HG02938 (cell line): Measurements from ENCODE around the gene CNDP1.

Source experiments
- ATAC-seq: cut with Tn5 transposase; IDR thresholded peaks from one replicate; pipeline ENCODE4 v1.9.1; 2021; ENCODE audit warnings: mild to moderate bottlenecking, moderate library complexity; ENCODE audit not compliant: unreplicated experiment

Gene CNDP1

DNA sequence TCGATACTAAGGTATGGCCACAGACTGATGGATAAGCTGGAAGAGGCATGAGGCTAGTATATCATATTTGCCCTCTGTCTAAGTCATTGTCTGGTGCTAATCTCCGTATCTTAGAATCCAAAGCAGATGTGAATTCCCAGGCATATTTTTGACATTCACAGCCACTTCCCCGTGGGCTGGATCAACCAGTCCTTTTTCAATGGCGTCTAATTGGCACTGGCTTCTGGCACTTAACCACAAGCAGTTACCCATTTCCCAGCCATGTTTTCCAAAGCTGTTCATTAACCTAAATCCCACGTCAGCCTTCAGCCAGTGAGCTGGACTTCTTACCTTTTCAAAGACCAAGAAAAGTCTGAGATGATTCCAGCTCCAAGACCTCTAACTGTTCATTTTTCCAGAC lies 42.7 kb downstream of the CNDP1 start:
- no peak for ATAC-seq

DNA sequence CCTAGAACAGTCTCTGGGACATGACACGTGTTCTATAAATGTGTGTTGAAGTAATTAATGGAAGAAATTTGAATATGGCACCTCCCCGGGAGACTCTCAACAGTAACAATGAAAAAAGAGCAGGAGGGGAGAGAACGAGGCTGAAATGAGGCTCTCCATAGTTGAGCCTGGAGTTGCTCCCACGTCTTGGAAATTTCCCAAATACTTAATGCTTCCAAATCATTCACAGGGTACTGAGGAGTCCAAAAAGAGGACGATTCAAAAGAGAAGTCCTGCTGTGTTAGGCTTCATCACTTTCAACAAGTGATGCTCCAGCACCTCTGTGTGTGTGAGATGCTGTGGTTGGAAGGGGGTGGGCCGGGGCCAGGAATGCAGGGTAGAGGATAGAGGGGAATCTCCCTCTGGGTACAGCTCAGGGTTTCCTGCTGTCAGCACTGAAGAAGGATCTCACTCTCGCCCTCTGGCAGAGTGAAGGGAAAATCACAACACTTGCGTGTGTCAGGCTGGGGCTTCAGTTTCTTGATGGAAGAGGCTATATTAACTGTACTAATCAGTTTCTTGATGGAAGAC lies 45.3 kb downstream of the CNDP1 start:
- ATAC-seq = no peak

DNA sequence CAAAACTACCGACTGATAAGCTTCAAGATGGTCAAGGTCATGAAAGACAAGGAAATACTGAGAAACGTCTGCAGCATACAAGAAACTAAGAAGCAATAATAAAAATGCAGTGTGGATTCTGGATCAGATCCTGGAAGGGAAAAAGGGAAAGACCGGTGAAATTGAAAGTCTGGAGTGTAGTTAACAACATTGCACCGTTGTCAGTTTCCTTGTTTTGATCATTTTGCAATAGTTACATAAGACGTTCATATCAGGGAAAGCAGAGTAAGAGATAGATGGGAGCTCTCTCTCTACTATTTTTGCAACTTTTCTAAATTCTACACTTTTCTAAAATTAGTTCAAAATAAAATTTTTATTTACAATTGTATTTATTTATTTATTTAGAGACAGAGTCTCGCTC lies 48.3 kb downstream of the CNDP1 start:
- no peak for ATAC-seq

DNA sequence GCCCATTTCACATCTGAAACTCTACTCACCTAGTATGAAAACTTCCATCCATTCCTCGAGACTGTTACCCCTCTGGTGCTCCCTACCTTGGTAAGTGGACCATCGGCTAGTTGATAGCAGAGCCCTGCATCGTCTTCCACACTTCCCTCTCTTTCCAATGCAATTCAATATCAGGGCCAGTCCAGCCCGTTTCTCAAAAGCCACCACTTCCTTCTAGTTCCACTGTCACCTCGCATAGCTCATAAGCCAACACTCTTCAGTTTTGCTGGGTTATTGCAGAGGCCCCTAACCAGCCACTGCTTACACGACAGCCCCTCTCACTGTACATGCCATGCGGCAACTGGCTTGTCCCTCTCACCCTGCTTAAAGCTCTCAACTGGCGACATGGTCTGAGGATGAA lies 53.1 kb downstream of the CNDP1 start:
- no peak for ATAC-seq

DNA sequence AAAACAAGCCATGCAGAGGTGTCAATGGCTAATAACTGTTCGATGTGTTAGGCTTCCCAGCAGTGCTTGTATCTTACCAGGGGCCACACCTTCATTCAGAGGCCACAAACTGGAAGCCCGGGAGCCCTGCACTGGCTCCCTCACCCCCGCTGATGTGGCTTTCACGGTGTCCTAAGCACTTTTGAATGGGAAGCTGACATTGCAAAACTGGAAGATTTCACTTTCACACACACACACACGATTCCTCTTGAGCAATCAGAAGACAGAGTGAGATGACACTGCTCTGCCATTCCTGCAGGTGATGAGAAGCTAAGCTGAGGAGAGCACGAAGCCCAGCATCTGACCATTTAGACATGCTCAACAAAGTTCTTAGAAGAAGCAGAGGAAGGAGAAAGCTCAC lies 54.7 kb downstream of the CNDP1 start:
- ATAC-seq = no peak

DNA sequence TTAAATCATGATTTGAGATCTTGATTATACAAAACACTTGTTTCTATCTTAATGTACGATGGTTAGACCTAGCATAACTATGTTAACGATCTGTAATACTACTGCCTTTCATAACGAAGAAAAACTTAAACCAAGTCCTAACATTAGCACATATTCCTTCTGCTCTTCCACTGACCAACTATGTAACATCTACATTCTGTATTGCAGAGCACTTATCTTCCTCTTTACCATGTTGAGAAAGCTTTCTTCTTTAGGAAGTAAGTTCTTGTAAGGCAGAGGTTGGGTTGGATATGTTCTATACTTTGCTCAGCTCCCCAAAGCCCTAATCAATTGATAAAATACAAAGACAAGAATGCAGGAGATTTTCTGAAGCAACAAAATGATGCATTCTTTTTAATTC lies 55.5 kb downstream of the CNDP1 start:
- ATAC-seq = no peak

DNA sequence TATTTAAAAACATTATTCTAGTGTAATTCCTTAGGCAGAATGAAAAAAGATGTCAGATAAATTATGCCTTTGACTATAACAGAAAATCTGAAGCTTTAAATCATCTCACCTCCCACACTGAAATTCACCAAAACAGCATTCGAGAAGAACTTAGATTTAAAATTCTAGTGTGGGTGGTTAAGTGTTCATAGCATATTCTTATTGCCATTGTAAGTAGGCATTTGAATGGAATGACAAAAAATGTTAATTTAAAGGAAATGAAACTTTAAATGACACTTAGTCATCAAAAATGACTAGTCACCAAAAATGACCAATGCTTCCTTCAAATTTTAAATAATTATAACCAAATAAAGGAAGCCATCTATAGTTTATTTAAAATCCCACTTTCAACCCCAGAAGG lies 56.4 kb downstream of the CNDP1 start:
- no peak for ATAC-seq

DNA sequence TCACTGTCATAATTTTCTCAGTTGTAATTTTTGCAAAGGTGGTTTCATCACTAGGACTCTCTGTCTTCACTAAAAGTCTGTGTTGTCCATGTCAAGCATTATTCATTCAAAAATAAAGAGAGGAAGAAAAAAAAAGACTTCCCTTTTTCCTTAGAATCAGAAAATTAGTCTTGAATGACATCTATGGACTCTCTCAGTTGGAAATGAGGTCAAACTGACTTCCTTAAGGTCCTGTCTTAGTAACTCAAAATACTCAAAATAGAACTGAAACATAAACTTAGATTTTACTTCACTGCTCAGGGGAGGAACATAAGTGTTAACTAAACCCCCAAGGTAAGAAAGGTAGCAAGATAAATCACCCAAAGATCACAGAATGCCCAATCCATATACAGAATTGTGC lies 61.1 kb downstream of the CNDP1 start:
- ATAC-seq = no peak

DNA sequence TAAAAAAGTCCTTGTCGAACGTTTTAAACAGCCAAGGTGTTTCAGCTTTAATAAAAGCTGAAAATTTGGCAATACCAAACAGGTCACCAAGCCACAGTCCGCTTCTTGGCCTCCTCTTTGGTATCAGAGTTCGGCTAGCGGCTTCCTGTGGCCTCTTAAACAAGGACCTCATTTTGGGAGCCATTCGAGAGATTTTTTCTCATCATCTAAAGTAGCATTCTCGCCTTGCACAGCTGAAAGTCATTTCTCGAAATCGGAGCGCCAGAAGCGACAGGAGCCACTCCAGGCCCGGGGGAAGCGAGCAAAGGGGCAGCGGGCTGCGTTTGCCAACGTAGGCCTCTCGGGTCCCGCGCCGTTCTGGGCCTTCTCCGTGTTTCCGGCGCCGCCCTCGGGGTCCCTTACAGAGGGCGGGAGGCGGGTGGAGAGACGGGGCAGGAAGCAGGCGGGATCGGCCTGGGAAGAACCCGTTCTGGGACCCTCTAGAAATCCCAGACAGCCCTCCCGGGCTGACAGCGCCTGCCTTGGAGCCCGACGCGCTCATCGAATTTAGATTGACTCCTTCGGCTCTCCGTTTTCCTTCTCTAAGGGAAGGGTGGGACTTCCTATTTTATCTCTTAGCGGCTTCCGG lies 62.8 kb downstream of the CNDP1 start:
- ATAC-seq = peak; percentile 31

DNA sequence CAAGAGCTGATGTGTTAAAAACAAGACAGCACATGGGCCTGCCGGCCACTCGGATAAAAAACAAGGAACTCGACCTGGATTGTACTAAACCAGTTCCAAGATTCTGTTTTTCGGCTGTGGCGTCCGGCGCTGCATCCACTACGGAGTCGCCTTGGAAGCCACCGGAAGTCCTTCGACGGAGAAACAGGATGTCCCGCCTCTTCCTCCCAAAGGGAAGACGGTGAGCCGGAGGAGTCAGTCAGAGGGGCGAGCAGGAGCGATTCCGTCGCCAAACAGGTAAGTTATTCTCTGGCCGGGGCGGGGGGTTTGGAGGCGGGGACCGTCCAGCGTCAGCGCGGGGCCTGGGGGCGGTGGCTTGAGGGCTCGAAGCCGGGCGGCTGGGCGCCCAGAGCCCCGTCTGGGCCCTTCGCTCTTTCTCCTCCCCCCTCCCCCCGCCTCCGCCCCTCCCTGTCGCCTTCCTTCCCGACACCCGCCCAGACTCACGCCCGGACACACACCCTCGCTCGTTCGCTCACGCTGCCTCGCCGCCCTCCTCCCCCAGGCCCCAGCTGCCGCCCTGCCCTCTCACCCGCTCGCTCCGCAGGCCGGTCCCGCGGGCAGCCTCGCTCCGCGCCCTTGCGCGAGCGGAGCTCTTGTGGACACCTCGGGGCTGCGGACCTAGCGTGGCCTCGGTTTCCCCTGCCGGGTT lies 63.5 kb downstream of the CNDP1 start, which contains the start of gene ZNF407:
Gene ZNF407, plus strand, starts transcription at position 209 of the 688 bp plus-strand sequence. CDS start 33,150 bp downstream, outside the sequence.
- peak; percentile 68 for ATAC-seq

DNA sequence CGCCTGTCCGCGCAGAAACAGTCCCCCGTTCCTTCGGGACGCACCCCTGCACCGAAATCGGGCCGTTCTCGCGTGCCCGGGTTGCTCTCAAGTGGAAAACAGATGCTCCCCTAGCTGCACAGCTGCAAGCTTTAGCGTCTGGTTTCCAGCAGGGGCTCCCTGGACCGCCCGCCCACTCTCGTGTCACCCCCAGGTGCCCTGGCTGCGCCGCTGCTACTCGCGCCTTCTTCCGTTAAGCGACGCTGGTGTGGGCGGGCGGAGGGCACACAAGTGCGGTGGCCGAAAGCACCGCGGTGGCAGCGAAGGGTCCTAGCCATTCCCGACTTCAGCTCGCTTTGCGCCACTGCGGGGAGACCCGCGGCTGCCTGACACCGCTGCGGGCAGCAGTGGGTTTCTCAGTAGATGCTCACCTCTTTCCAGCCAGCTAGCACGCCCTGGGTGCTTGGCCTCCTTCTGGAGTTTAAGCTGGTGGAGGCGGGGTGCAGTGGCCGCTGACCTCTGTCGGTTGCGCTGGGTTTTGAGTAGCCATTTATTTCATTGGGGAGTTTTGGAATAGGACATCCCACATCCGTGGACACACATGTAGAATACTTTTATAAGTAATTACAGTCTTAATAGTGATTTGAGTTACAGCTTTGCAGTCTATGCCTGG lies 64.2 kb downstream of the CNDP1 start:
- ATAC-seq = peak; percentile 52

DNA sequence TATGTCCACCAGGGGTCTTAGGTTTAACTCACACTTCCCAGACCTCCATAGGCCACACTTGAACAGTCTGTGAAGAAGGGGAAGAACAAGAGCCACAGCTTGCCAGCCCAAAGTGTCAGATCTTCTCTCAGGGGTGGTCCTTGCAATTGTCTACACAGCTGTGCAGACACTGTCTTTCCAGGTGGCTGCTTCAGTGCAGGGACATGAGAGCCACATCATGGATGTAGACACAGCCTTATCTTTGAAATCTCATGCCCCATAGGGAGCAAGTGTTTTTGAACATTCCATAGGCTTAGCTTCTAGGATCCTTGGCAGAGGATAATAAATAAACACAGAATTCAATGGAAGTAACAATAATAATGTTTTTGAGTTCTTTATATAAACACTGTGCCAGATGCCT lies 70.1 kb downstream of the CNDP1 start:
- ATAC-seq = no peak

DNA sequence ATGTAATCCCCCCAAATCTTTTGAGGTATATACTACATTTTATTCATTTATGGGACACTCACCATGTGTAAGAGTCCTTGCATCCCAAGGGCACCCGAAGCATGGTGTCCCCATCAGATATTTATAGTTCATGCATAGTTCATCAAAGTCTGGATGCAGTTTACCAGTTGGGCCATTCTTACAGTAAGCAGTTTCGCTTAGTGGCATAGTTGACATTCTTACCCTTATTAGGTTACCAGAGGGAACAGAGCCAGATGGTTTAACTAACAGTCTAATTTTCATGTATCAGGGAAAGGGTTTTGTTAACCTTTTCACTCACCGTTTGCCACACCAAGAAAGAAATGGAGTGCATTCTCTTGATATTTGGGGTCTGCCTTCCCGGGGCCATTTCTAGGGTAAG lies 70.5 kb downstream of the CNDP1 start:
- no peak for ATAC-seq

DNA sequence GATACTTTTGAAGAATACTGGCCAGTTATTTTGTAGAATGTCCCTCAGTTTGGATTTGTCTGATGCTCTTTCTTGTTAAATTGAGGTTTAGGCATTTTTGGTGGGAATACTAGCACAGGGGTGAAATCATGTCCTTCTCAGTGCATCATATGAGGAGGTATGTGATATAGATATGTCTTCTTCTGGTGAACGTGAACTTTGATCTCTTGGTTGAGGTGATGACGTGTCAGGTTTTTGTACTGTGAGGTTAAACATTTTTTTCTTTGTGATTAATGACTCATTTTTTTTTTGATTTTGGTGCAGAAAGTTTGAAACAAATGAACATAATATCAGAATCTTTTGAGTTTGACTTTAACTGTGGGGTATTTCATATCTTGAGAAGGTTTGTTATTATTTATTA lies 74.4 kb downstream of the CNDP1 start:
- no peak for ATAC-seq

DNA sequence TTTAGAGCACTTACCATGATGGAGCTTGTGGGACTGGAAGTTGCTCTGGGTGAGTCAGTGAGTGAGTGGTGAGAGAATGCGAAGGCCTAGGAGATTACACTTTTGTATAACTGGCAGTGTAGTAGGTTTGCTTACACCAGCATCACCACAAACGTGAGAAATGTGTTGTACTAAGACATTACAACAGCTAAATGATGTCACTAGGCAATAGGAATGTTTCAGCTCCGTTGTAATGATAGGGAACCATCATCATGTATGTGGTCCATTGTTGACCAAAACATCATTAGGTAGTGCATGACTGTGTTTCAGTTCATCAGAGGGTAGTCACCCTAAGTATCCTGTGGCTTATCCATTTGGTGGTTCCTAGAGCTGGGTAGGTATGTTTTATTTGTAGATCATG lies 75.2 kb downstream of the CNDP1 start:
- ATAC-seq = no peak

DNA sequence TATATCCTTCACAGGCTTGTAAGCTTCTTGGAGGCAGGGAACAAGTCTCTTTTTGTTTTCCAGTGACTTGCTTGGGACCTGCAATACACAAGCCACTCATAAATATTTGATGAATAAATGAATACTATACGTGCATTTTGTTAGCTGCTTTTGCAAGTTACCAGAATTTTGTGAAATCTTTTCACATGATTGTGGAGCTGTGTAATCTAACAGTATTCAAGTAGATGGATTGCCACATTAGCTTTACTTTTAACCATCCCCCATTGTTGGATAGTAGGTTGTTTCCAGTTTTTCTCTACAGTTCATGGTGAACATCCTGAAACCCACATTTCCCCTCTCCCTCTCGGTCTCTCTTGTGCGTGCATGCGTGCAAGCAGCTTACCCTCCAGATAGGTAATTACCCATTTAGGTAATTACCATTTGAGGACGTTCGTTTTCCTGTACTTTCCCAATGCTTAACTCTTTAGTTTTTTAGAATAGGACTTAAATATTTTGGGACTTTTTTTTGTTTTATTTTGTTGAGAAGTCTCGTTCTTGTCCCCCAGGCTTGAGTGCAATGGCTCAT lies 75.8 kb downstream of the CNDP1 start:
- no peak for ATAC-seq

DNA sequence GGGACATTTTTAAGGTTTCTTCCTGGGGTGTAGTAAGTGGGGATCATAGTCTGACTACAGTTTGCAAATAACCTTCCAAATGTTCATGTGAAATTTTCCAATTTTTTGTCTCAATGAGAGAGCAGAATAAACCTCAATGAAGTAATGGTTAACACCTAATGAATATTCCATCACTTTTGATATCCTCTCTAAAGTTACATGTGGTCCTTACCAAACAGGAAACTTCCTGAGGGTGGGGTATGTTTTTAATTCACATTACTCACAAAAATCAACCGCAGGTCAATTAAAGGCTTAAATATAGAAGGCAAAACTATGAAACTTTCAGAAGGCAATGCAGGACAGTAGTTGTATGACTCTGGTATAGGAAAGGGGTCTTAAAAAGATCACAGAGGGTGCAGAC lies 76.6 kb downstream of the CNDP1 start:
- no peak for ATAC-seq

DNA sequence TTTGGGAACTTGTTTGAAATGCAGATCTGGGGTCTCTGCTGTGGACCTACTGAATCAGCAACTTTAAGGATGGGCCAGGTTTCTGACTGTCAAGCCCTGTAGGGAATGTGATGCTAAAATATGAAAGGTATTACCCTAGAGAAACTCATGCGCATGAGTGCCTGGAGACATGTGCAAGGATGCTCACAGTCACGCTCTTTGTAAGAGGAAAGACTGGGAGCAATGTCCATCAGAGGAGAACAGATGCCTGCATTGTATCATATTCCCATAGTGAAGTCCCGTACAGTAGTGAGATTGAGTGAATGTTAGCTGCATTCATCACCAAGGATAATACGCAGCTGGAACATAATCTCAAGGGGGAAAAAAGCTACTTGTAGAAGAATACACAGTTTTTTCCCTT lies 77.5 kb downstream of the CNDP1 start:
- no peak for ATAC-seq

DNA sequence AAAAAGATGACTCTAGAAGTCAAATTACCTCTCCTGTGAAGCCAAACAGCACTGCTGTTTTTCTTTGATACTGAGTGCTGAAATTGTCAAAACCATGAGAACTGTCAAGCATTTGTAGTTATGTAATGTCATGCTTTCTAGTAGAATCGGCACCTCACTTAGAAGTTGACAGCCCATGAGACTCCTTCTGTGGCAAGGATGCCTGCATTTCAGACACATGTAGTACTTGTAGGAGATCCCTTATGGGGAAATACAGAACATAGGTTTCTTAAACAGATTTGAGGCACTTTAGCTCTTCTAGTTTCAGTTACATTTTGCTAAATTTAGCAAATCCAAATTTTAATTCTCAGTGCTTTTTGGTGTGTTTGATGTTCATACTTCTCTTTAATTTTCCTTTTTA lies 79.1 kb downstream of the CNDP1 start:
- no peak for ATAC-seq

DNA sequence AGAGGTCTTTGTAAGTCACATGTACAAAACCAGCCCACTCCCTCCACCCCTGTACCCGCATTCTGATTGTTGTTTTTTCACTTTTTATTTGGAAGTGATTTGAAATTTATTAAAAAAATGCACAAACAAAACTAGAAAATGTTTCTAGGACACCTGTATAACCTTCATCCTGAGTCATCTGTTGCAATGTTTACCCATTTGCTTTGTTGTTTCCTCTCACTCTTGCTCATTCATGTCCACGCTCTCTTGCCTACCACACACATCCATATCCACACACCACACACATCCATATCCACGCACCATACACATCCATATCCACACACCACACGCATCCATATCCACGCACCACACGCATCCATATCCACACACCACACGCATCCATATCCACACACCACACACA lies 82.2 kb downstream of the CNDP1 start:
- ATAC-seq = no peak

DNA sequence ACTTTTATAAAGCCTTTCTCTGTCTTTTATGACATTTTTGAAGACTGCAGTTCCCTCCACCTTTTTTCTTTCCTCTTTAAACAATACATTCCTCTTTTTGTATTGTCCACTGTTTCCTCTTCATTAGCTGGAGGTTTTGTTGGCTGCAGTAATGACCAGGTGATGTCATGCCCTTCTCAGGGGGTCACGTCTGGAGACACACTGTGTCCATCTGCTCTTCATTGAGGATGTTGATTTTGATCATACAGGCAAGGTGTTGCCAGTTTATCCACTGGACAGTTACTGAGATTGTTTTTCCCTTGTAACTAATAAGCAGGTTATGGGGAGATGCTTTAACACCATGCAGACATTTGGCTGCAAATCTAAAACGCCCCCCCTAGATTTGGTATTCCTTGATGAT lies 83.2 kb downstream of the CNDP1 start:
- no peak for ATAC-seq

DNA sequence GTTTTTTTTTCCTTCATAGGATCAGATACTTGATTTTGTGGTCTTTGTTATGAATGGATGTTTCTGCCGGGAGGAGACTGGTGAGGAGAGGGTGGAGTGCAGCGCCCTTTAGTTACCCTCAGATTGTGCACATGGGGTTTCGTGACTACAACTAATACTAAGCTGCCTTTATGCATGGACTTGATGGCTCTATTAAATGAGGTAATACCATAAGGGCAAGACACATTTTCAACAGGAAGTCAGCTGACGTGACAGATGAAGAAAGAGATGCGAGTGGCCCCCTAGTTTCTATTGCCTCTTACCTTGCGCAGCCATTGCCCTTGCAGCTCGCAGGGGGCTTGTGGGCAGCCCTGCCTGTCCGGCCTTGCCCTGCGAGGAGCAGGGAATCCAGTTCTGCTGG lies 87.8 kb downstream of the CNDP1 start:
- no peak for ATAC-seq
